ENCODE data around the gene PIGP.
"Not testable (repeated sequence)": the region's sequence is repeated elsewhere in the genome, so short reads cannot be mapped to it uniquely, and the experiment has no call there.

PIGP gene

GRCh38 chr21:37072988-37073416 is at the start of gene PIGP, which contains the start of gene TTC3:
Gene PIGP (minus strand): TSS chr21:37073071. CDS start chr21:37072515, 556 bp downstream.
Gene TTC3 (plus strand): TSS chr21:37073254. CDS start chr21:37087258, 14,004 bp downstream.
- TF ChIP-seq CTCF (IDR thresholded peaks at IDR 0.05; ENCODE audit: insufficient read depth, low read length, poor library complexity, severe bottlenecking) = no peak
- H3K27me3 ChIP-seq (replicated peaks; ENCODE audit: control insufficient read depth, insufficient read depth, low read length) = no peaks in the 10 kb centered on the region

GRCh38 chr21:37119421-37120218 is 46.7 kb upstream of the PIGP start:
- no peak overlapping the region for H3K4me3 ChIP-seq (replicated peaks; ENCODE audit: low read depth, low read length)
- no peaks in the 10 kb centered on the region for H3K27me3 ChIP-seq (replicated peaks; ENCODE audit: control insufficient read depth, insufficient read depth, low read length)
- no peaks in the 10 kb centered on the region; the same call in 1 of the 2 replicates for H3K36me3 ChIP-seq (ENCODE audit: control insufficient read depth, insufficient read depth, low read length)
- no peak for TF ChIP-seq CTCF (IDR thresholded peaks at IDR 0.05; ENCODE audit: insufficient read depth, low read length, poor library complexity, severe bottlenecking)
- no peak for DNase-seq (ENCODE audit: extremely low read depth, insufficient read length)

More at GRCh38 chr21:37072988-37073416, at the start of gene PIGP, which contains the start of gene TTC3:
- Histone ChIP-seq H3K4me3 (replicated peaks; ENCODE audit: low read depth, low read length) (peak within 1 kb of the TSS; percentile 96), H3K36me3 (ENCODE audit: control insufficient read depth, insufficient read depth, low read length) (no peaks in the 10 kb centered on the region)
- DNase-seq (ENCODE audit: extremely low read depth, insufficient read length) = peak; percentile 98

- no peak overlapping the region for H3K4me3 ChIP-seq (replicated peaks; ENCODE audit: low read depth, low read length)
- no peaks in the 10 kb centered on the region; the same call in 1 of the 2 replicates for H3K36me3 ChIP-seq (ENCODE audit: control insufficient read depth, insufficient read depth, low read length)
- no peaks in the 10 kb centered on the region for H3K27me3 ChIP-seq (replicated peaks; ENCODE audit: control insufficient read depth, insufficient read depth, low read length)
- no peak for DNase-seq (ENCODE audit: extremely low read depth, insufficient read length)
- no peak for TF ChIP-seq CTCF (IDR thresholded peaks at IDR 0.05; ENCODE audit: insufficient read depth, low read length, poor library complexity, severe bottlenecking)
These were observed 45.4 kb upstream of the PIGP start for GRCh38 chr21:37118187-37118826.

GRCh38 chr21:37117204-37117603 is 44.3 kb upstream of the PIGP start:
- no peak for TF ChIP-seq CTCF (IDR thresholded peaks at IDR 0.05; ENCODE audit: insufficient read depth, low read length, poor library complexity, severe bottlenecking)
- H3K36me3 ChIP-seq (ENCODE audit: control insufficient read depth, insufficient read depth, low read length) = no peaks in the 10 kb centered on the region
- DNase-seq (ENCODE audit: extremely low read depth, insufficient read length) = no peak
- no peaks in the 10 kb centered on the region for H3K27me3 ChIP-seq (replicated peaks; ENCODE audit: control insufficient read depth, insufficient read depth, low read length)
- no peak overlapping the region for H3K4me3 ChIP-seq (replicated peaks; ENCODE audit: low read depth, low read length)

- H3K4me3 ChIP-seq (replicated peaks; ENCODE audit: low read depth, low read length); H3K36me3 ChIP-seq (ENCODE audit: control insufficient read depth, insufficient read depth, low read length); H3K27me3 ChIP-seq (replicated peaks; ENCODE audit: control insufficient read depth, insufficient read depth, low read length); DNase-seq (ENCODE audit: extremely low read depth, insufficient read length): not testable (repeated sequence)
These were observed 43.6 kb upstream of the PIGP start for GRCh38 chr21:37116459-37116858.

GRCh38 chr21:37114301-37114700 is 41.4 kb upstream of the PIGP start:
- H3K27me3 ChIP-seq (replicated peaks; ENCODE audit: control insufficient read depth, insufficient read depth, low read length); DNase-seq (ENCODE audit: extremely low read depth, insufficient read length); H3K4me3 ChIP-seq (replicated peaks; ENCODE audit: low read depth, low read length); H3K36me3 ChIP-seq (ENCODE audit: control insufficient read depth, insufficient read depth, low read length): not testable (repeated sequence)

- H3K27me3 ChIP-seq (replicated peaks; ENCODE audit: control insufficient read depth, insufficient read depth, low read length); H3K36me3 ChIP-seq (ENCODE audit: control insufficient read depth, insufficient read depth, low read length); H3K4me3 ChIP-seq (replicated peaks; ENCODE audit: low read depth, low read length); DNase-seq (ENCODE audit: extremely low read depth, insufficient read length): not testable (repeated sequence)
These were observed 38.2 kb upstream of the PIGP start for GRCh38 chr21:37111029-37111428.

All from GM06990 (cell line).